Measurements from ENCODE around the gene IL7R. TPM values are rescaled to one million over a fixed set of nuclear protein-coding genes. Genes with fewer than 3 reads are reported as not detected.

IL7R gene, protein sequence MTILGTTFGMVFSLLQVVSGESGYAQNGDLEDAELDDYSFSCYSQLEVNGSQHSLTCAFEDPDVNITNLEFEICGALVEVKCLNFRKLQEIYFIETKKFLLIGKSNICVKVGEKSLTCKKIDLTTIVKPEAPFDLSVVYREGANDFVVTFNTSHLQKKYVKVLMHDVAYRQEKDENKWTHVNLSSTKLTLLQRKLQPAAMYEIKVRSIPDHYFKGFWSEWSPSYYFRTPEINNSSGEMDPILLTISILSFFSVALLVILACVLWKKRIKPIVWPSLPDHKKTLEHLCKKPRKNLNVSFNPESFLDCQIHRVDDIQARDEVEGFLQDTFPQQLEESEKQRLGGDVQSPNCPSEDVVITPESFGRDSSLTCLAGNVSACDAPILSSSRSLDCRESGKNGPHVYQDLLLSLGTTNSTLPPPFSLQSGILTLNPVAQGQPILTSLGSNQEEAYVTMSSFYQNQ
- 10.3 and 67.9 TPM in 2 replicates for total RNA-seq
- 195 and 266 TPM in 2 replicates for polyA plus RNA-seq
- polyA plus RNA-seq (2012) = 73.9 and 121 TPM in 2 replicates
- 139 and 186 TPM in 2 replicates for polyA minus RNA-seq (ENCODE audit: low replicate concordance)

DNA sequence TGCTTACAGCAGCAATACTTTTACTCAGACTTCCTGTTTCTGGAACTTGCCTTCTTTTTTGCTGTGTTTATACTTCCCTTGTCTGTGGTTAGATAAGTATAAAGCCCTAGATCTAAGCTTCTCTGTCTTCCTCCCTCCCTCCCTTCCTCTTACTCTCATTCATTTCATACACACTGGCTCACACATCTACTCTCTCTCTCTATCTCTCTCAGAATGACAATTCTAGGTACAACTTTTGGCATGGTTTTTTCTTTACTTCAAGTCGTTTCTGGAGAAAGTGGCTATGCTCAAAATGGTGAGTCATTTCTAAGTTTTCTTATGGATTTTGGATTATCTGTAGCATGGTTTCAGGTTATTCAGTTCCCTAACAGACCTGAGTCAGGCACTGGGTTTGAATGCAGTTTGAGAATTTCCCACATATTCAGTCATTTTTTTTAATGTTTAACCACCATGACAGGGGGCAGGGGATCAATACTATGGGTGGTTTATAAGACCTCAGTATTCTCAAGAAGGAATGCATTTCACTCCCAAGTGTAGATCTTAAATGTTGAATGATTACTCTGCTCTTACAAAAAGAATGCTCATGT, at the start of gene IL7R:
Gene IL7R (plus strand): TSS at position 127 of the 587 bp plus-strand sequence. CDS start 87 bp downstream, at position 214.
- Histone ChIP-seq H3K27ac (ENCODE audit: insufficient read depth, low read length) (peak within 1 kb of the TSS; percentile 61), H3K27me3 (ENCODE audit: control insufficient read depth, insufficient read depth, low read length) (no peaks in the 10 kb centered on the region), H3K9me3 (ENCODE audit: control insufficient read depth, insufficient read depth, low read depth, low read length) (no peaks in the 10 kb centered on the region), H3K4me3 (replicated peaks in 1 of 4; ENCODE audit: control extremely low read depth in 1 of 4, insufficient read depth in 1 of 4, low read depth in 3 of 4, low read length in 4 of 4) (peak within 1 kb of the TSS in 3 of 4 experiments; percentile 29 to 58 (median 45)), H3K4me1 (ENCODE audit: control insufficient read depth, extremely low read depth, insufficient read depth, low read length) (peaks cover 18% of the 10 kb centered on the region), H3K36me3 (ENCODE audit: control insufficient read depth, insufficient read depth, low read length) (no peaks in the 10 kb centered on the region), H3K79me2 (ENCODE audit: control insufficient read depth, insufficient read depth, low read length) (peaks cover 15% of the 10 kb centered on the region), H4K20me1 (ENCODE audit: control insufficient read depth, extremely low read depth, insufficient read depth, low read length) (no peaks in the 10 kb centered on the region), H2AFZ (ENCODE audit: low read length) (peak within 1 kb of the TSS; percentile 8), H3K9ac (ENCODE audit: insufficient read depth, low read length) (peak within 1 kb of the TSS; percentile 26), H3K4me2 (ENCODE audit: extremely low read depth, insufficient read depth, low read length) (peak within 1 kb of the TSS; percentile 55)
- TF ChIP-seq EZH2 (IDR thresholded peaks at IDR 0.05; ENCODE audit: low read length, missing control alignments) = no peak
- no peak for TF ChIP-seq CTCF (conservative IDR thresholded peaks at IDR 0.05 in 1 of 2, IDR thresholded peaks at IDR 0.05 in 1 of 2; ENCODE audit: low read depth in 1 of 2, low read length in 2 of 2)
- DNase-seq (ENCODE audit: low read depth in 2 of 2) = peak; percentile 58 to 75

GRCh38 chr5:35810601-35811000, 46.1 kb upstream of the IL7R start:
- Histone ChIP-seq H2AFZ (ENCODE audit: low read length) (no peak overlapping the region), H3K27ac (ENCODE audit: insufficient read depth, low read length) (no peak overlapping the region), H3K27me3 (ENCODE audit: control insufficient read depth, insufficient read depth, low read length) (no peaks in the 10 kb centered on the region), H3K36me3 (ENCODE audit: control insufficient read depth, insufficient read depth, low read length) (no peaks in the 10 kb centered on the region), H3K79me2 (ENCODE audit: control insufficient read depth, insufficient read depth, low read length) (no peaks in the 10 kb centered on the region), H4K20me1 (ENCODE audit: control insufficient read depth, extremely low read depth, insufficient read depth, low read length) (no peaks in the 10 kb centered on the region), H3K4me1 (ENCODE audit: control insufficient read depth, extremely low read depth, insufficient read depth, low read length) (no peaks in the 10 kb centered on the region), H3K4me3 (replicated peaks in 1 of 4; ENCODE audit: control extremely low read depth in 1 of 4, insufficient read depth in 1 of 4, low read depth in 3 of 4, low read length in 4 of 4) (no peak overlapping the region), H3K9me3 (ENCODE audit: control insufficient read depth, insufficient read depth, low read depth, low read length) (no peaks in the 10 kb centered on the region), H3K9ac (ENCODE audit: insufficient read depth, low read length) (no peak overlapping the region), H3K4me2 (ENCODE audit: extremely low read depth, insufficient read depth, low read length) (no peak overlapping the region)
- DNase-seq (ENCODE audit: low read depth in 2 of 2) = no peak
- no peak for TF ChIP-seq EZH2 (IDR thresholded peaks at IDR 0.05; ENCODE audit: low read length, missing control alignments)
- no peak for TF ChIP-seq CTCF (conservative IDR thresholded peaks at IDR 0.05 in 1 of 2, IDR thresholded peaks at IDR 0.05 in 1 of 2; ENCODE audit: low read depth in 1 of 2, low read length in 2 of 2)

DNA sequence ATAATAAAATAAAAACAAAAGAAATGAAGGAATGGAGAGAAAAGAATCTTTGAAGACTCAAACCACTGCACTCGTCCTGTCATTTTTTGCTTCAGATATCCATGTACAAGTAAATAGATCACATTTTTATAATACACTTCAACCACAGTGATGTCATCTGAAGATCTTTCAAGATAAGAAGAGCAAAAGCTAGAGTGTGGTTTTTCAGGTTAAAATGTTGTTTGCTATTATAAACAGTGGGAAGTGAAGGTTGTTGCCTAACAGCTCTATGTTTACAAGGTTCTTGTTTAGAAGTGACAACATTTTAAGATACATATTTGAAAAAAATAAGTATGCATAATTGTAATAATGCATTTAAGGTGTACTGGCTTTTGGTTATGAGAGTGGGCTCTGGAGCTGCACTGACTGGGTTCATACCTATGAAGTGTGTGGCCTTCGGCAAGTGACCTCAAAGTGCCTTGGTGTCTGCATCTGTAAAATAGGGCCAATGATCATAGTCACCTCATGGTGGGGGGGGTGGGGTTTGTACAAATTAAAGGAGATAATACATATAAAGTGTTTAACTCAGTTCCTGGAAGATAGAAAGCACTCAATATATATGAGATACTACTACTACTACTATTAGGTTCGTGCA, 45.5 kb upstream of the IL7R start:
- peak in 1 of 2 donors; percentile 53 for DNase-seq (ENCODE audit: low read depth in 2 of 2)
- Histone ChIP-seq H3K27ac (ENCODE audit: insufficient read depth, low read length) (no peak overlapping the region), H3K9me3 (ENCODE audit: control insufficient read depth, insufficient read depth, low read depth, low read length) (no peaks in the 10 kb centered on the region), H3K4me2 (ENCODE audit: extremely low read depth, insufficient read depth, low read length) (no peak overlapping the region), H3K79me2 (ENCODE audit: control insufficient read depth, insufficient read depth, low read length) (no peaks in the 10 kb centered on the region), H3K4me1 (ENCODE audit: control insufficient read depth, extremely low read depth, insufficient read depth, low read length) (no peaks in the 10 kb centered on the region), H3K36me3 (ENCODE audit: control insufficient read depth, insufficient read depth, low read length) (no peaks in the 10 kb centered on the region), H4K20me1 (ENCODE audit: control insufficient read depth, extremely low read depth, insufficient read depth, low read length) (no peaks in the 10 kb centered on the region), H3K9ac (ENCODE audit: insufficient read depth, low read length) (no peak overlapping the region), H2AFZ (ENCODE audit: low read length) (no peak overlapping the region), H3K4me3 (replicated peaks in 1 of 4; ENCODE audit: control extremely low read depth in 1 of 4, insufficient read depth in 1 of 4, low read depth in 3 of 4, low read length in 4 of 4) (no peak overlapping the region), H3K27me3 (ENCODE audit: control insufficient read depth, insufficient read depth, low read length) (no peaks in the 10 kb centered on the region)
- no peak for TF ChIP-seq CTCF (conservative IDR thresholded peaks at IDR 0.05 in 1 of 2, IDR thresholded peaks at IDR 0.05 in 1 of 2; ENCODE audit: low read depth in 1 of 2, low read length in 2 of 2)
- no peak for TF ChIP-seq EZH2 (IDR thresholded peaks at IDR 0.05; ENCODE audit: low read length, missing control alignments)
